Fibroblast of skin of right quadriceps (primary cell): Measurements from ENCODE around the gene FASTK.

Source experiments
- DNase-seq: peaks from one replicate; pipeline ENCODE4 v3.0.0-alpha.2; 2013

FASTK gene

GRCh38 chr7:151080067-151080521 is 515 bp downstream of the FASTK start:
- DNase-seq = no peak

GRCh38 chr7:151079199-151079910 is 1.3 kb downstream of the FASTK start:
- no peak for DNase-seq

- peak; percentile 62 for DNase-seq
These were observed 2.2 kb downstream of the FASTK start for GRCh38 chr7:151078233-151079040.

GRCh38 chr7:151077705-151078232 is 2.8 kb downstream of the FASTK start:
- no peak for DNase-seq

GRCh38 chr7:151076863-151077704 is 3.5 kb downstream of the FASTK start:
- DNase-seq = no peak

- no peak for DNase-seq
These were observed 4.6 kb downstream of the FASTK start for GRCh38 chr7:151075978-151076426.

GRCh38 chr7:151075662-151075971 is 5.0 kb downstream of the FASTK start:
- DNase-seq = no peak

- no peak for DNase-seq
These were observed 5.6 kb downstream of the FASTK start for GRCh38 chr7:151074817-151075661.

GRCh38 chr7:151073990-151074389 is 6.6 kb downstream of the FASTK start:
- DNase-seq = no peak

GRCh38 chr7:151071032-151071866 is 9.4 kb downstream of the FASTK start:
- no peak for DNase-seq

- DNase-seq = no peak
These were observed 10.0 kb downstream of the FASTK start for GRCh38 chr7:151070574-151070960.

GRCh38 chr7:151069841-151070573 is 10.6 kb downstream of the FASTK start:
- DNase-seq = no peak

GRCh38 chr7:151068069-151068773 is 12.4 kb downstream of the FASTK start:
- no peak for DNase-seq

- DNase-seq = no peak
These were observed 14.2 kb downstream of the FASTK start for GRCh38 chr7:151066273-151066974.

- DNase-seq = no peak
These were observed 15.1 kb downstream of the FASTK start for GRCh38 chr7:151065516-151065915.

GRCh38 chr7:151064993-151065392 is 15.6 kb downstream of the FASTK start:
- no peak for DNase-seq

- no peak for DNase-seq
These were observed 16.2 kb downstream of the FASTK start for GRCh38 chr7:151064454-151064853.

- no peak for DNase-seq
These were observed 17.4 kb downstream of the FASTK start for GRCh38 chr7:151063212-151063561.
